HuH-7 (cell line): ENCODE data around the gene MAP4K1.
"Not testable (repeated sequence)": the region's sequence is repeated elsewhere in the genome, so short reads cannot be mapped to it uniquely, and the experiment has no call there.

Source experiments
- DNase-seq: peaks from one replicate; pipeline ENCODE4 v3.0.0; 2011; ENCODE audit warnings: low spot score

MAP4K1 gene

DNA sequence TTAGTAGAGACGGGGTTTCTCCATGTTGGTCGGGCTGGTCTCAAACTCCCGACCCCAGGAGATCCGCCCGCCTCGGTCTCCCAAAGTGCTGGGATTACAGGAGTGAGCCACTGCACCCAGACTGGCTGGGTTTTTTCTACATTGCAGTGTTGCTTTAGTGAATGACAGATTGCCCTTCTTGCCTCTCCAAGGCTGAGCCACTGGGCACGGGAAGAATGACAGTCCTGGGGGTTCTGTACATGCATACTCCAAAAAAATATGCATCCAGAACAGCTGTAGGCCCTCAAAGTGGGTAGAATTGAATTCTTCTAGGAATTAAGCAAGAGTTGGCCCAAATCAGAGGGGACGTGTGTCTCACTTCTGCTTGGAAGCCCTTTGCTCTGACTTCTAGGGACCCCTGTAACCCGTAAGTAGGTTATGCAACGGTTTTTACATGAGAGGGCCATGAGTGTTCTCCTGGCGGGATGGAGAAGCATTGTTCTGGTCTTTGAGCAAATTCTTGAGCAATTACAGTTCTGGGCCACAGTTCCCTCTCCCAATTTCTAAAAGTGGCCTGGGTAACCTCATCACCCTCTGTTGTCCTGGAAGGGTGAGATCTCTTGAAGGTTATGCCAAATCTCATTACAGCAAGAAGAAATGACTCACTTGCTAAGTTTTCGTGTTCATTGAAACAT is 33.3 kb upstream of the MAP4K1 start:
- no peak for DNase-seq

DNA sequence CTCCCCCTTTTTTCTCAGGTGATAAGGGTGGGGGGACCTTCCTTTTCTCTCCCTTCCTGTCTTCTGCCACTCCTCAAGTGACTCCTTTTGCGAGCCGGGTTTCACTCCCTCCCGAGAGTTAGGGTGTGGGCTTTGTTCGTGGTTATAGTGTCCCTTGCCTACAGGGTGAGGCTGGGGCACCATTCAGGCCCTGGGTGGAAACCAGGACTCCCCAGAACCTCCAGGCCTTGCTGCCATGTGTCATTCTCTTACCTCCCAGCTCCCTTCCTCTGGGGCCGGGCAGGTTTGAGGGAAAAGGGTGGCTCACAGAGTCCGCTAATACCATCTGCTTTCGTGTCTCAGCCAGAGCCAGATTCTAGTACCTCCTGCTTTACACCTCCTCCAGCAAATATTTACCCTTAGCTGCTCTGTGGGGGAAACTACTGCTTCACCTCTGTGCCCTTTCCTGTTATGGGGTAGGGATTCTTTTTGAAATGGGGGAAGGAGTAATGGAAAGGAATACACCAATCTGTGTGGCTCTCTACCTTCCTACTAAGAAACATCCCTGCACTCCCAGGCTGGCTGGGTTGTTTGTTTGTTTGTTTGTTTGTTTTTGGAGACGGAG is 32.5 kb upstream of the MAP4K1 start:
- no peak for DNase-seq

DNA sequence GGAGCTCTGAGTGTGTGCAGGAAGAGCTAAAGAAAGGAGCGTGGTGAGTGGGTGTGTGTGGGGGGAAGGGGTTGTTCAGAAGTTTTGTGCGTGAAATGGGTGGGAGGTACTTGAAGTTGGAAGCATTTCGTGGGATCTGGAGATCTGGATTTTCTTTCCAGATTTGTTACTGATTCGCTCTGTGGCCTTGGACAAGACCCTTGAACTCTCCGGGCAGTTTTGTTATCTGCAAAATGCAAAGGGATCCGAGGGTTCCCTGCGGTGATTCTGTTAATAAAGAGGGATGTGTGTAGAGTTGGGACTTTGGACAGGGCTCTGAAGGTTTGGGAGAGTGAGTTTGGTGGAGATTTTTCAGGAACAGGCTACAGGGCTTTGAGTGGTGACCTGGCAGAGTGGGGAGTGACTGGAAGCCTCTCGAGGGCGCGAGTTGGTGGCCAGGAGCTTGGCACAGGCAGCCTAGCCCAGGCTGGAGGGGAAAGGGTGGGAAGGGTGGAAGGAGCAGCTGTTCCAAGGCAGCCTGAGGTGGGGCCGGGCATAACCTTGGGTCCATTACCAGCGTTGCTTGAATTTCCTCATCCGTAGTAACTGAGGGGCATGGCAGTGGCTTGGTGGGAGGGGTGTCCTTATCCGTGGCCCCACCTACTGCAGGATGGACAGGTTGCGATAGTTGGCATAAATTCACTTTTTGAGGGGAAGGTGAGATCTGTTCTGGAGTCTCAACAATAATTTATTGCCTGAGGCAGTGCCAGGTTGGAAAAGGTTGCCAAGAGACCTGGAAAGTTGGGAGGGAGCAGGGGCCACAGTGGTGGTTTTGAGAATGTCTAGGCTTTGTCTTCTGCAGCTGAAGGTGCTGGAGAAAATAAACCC is 31.8 kb upstream of the MAP4K1 start:
- DNase-seq = no peak

DNA sequence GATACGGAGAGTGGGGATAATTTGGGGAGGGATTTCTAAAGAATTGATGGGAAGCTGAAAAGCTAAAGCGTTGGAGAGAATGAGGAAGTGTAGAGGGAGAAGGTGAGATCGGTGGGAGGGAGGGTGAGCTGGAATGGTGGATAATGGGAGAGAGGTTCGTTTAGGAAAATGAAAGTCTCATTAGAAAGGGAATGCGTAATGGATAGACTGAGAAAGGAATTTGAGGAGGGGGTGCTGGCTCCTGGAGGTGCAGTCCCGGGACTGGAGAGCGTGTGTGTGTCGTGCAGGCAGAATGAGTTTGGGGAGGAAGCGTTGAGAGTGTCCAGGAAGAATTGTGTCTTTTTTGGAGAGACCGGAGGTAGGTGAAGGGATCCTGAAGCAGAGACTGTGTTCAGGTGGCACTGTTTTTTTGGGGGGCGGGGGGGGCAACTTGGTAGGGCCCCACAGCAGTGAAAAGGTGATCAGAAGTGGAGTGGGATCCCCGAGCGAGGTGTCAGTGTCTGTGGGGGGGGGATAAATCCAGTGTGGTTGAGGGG is 31.1 kb upstream of the MAP4K1 start:
- no peak for DNase-seq

DNA sequence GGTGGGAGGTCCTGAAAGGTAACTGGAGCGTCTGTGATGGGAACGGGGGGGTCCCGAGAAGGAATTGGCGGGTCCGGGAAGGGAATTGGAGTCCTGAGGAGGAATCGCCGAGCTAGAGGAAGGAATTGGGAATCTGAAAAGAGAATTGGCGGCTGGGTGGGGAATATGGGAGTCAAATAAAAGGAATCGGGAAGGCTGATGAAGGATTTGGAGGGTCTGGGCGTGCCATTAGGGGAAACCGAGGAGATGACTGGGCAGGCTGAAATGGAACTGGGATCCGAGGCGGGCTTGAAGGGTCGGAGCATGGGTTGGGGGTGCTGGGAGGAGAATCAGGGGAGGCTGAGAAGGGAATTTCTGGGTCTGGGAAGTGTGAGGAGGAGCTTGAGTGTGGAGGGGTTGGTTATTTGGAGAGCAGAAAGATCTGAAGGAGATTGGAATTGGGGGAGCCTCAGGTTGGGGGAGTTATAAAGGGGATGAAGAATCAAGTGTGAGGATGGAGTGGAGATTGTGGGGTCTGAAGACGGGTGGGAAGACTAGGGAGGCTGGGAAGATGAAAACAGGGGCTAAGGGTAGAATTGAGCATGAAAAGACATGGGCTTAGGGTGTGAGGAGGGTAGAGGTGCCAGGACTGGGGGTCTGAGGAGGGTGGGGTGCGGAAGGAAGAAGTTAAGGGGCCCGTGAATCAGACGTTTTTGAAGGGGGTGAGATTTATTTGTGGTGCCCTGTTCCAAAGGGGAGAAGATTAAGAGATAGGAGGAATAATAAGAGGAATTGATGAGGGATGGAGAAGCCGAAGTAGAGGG is 30.4 kb upstream of the MAP4K1 start:
- DNase-seq = no peak

DNA sequence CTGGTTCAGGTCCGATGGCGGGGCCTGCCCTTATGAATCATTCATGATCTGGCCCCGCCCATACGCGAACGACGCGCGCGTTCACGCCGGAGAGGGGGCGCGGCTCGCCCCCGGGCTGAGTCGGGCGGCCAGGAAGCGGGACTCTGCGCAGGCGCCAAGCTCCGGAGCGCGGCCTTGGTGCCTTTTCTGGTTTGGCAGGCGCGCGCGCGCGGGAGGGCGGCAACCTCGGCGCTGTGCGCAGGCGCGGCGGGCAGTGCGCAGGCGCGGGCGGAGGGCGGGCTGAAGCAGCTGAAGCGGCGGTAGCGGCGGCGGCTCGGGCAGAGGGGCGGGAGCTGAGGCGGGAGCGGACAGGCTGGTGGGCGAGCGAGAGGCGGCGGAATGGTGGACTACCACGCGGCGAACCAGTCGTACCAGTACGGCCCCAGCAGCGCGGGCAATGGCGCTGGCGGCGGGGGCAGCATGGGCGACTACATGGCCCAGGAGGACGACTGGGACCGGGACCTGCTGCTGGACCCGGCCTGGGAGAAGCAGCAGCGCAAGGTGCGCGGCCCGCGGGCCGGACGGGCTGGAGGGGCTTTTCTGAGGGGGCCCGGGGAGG is 29.7 kb upstream of the MAP4K1 start, which contains the start of gene ACTN4:
Gene ACTN4, plus strand, starts transcription at position 282 of the 598 bp plus-strand sequence. Its CDS starts 97 bp downstream, at position 379.
- peak; percentile 98 for DNase-seq

DNA sequence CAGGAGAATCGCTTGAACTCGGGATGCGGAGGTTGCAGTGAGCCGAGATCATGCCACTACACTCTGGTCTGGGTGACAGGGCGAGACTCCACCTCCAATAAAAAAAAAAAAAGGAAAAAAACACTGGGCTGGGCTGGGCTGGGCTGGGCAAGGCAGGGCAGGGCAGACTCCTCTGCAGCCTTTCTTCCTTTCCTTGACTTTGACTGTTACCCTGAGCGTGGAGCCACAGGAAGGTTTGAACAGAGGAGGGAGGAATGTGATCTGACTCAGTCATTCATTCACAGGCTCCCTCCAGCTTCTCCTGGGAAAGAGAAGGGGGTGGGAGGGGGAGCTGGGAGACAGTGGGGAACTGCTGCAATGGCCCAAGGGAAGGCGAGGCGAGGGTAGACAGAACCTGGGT is 27.0 kb upstream of the MAP4K1 start:
- no peak for DNase-seq

DNA sequence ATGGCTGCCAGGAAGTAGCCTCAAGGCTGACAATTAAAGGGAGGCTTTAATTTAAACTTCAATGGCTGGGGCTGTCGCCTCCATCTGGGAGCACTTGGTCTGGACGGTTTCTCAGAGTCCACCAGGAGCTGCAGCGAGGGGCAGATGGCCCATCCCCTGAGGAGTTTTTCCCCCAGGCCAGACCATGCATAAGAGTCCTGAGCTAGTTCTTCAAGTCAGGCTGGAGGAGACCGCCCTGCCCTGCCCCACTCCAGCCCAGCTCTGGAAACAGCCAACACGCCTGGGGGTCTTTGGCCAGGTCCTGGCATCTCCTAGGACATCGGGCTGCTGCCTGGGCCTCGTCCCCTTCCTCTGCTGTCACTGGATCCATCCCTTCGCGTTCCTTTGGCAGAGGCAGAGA is 24.4 kb upstream of the MAP4K1 start:
- DNase-seq = no peak

DNA sequence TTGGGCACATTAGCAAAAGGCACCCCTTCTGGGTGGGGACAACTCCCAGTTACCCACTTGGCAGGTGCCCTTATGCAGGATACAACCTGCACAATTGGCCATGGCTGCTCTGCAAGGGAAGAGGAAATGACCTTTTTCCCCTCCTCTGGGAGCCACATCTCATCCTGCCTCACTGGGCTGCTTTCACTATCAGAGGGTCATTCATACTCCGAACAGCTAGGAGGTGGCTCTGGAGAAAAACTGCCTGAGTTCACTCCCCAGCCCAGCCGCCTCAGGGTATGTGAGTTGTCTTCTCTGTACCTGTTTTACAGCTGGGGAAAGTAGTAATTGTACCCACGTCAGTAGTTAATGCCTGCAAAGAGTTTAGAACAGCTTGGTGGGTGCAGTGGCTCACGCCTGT is 22.6 kb upstream of the MAP4K1 start:
- DNase-seq = no peak

DNA sequence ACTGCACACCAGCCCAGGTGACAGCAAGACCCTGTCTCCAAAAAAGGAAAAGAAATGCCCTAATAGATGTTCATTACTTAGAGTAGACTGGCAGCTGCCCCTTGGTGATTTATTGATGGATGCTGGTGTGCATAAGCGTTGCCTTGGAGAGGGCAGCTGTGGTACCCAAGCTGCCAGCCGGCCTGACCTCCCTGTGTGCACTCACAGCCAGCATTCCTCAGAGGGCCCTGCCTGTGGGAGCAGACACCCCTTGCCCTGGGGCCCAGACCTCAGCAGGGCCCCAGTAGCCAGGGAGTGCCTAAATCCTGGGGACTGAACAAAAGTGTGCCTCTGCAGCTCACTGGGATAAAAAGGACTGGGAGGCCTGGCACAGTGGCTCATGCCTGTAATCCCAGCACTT is 21.9 kb upstream of the MAP4K1 start:
- DNase-seq = no peak

DNA sequence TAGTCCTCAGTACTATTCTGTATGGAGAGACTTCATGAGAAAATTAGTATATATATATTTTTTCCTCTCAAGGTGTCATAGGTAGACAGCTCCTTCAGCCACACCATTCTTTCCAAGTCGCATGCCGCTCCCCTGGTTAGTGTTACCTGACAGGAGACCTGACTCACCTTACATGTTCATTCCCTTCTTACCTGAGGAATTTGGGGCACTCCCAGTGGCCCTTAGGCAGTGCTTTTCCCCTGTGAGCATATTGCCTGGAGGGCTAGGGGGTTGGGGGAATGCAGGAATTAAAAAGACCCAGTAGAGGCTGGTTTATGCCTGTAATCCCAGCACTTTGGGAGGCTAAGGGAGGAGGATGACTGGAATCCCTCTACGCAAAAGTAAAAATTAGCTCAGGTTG is 20.7 kb upstream of the MAP4K1 start:
- DNase-seq = no peak

DNA sequence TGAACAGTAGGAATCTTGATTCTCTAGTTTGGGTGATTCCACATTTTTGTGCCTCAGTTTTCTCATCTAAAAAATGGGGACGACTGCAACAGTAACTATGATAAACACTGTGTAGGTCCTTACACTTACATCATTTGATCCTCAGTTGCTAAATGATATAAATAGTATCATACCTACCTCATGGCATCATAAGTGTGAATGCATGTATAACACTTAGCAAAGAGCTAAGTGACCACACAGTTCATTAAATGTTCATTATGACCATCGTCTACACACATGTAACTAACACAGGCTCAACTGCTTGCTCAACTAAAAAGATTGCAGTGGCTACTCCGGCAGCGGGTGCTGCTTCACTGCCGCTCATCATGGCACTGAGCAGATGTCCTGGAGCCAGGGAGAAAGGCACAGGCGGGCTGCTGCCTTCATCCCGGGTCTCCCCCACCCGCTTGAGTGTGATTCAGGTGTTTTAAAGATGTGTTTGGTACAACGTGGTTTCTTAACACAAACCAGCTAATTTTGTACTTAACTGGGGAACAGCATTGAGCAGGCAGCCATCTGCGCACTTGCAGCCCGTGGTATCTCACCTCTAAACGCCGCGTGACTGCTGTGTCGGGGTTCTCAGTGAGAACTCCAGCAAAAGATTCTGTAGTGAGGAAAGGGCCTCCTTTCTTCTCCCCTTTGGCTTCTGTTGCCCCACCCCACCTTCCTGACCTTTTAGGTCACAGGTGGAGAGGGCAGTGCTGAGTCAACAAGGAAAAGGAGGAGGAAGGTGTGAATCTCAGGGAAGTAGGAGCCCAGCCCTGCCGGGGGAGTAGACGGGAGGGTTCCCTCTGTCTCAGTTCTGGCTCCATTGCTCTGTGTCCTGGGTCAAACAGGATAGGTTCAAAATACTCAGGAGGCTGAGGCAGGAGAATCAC is 18.0 kb upstream of the MAP4K1 start:
- DNase-seq = no peak

DNA sequence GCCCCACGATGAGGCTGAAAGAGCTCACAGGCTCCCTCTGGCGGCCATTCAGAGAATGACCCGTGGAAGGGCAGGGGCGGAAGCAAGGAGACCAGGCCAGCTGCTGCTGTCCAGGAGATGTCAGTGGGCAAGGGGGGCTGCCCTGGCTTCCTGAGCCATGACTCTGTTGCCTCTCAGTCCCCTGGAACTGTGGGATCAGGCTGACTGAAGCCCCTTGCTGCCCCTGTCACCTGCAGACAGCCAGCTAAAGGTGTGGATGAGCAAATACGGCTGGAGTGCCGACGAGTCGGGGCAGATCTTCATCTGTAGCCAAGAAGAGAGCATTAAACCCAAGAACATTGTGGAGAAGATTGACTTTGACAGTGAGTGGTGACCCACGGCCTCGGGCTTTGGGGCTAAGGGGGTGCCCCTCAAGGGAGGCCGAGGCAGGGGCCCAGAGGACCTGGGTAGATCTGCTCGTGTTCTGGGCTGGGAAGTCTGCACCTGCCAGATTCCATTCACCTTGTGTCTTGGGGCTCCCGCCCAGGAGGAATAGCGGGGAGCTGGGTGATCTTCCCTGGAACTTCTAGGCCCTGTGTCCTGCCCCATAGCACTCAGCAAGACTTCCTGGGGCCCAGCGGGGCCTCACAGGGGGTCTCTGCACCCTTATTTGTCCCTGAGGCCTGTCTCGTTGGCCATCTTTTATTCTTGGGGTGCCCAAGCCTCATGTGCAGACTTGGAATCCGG is 17.2 kb upstream of the MAP4K1 start:
- DNase-seq = peak; percentile 74

DNA sequence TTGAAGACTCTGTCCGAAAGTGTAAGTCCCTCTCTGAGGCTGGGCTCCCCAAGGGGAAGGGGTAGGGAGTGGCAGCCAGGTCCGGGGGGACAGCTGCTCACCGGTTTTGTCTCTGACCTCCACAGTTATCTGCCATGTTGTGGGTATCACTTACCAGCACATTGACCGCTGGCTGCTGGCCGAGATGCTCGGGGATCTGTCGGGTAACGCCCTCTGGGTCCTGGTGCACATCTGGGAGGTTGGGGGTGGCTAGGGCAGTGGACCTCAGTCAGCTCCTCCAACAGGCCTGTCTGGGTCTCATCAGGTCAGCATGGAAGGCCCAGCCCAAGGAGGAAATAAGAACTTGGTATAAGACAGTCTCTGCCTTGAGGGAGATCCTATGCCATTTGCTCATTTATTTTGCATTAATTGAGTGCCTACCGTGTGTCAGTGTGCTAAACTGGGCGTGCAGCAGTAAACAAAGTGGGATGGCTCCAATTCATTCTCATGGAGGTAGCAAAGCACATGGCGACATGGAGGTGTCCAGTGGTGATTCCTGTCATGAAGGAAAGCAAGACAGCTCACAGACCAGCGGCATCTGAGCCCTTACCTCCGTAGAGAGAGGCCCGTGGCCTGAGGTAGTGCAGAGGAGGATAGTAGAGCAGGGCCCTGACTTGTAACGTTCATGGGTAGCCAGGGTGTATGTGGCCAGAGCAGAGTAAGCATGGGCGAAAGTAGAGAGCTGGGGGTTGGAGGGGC is 14.9 kb upstream of the MAP4K1 start:
- no peak for DNase-seq

DNA sequence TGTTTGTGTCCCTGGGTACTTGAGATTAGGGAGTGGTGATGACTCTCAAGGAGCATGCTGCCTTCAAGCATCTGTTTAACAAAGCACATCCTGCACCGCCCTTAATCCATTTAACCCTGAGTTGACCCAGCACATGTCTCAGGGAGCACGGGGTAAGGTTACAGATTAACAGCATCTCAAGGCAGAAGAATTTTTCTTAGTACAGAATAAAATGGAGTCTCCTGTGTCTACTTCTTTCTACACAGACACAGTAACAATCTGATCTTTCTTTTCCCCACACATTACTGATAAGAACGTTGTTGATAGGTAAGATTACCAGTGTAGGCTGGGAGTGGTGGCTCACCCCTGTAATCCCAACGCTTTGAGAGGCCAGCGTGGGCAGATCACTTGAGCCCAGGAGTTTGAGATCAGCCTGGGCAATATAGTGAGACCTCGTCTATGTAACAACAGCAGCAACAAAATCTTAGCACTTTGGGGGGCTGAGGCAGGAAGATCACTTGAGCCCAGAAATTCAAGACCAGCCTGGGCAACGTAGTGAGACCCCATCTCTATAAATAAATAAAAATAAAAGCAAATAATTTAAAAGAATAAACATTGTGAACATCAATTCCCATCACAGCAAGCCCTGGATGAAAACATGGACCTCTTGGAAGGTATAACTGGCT is 14.2 kb upstream of the MAP4K1 start:
- not testable (repeated sequence) for DNase-seq

DNA sequence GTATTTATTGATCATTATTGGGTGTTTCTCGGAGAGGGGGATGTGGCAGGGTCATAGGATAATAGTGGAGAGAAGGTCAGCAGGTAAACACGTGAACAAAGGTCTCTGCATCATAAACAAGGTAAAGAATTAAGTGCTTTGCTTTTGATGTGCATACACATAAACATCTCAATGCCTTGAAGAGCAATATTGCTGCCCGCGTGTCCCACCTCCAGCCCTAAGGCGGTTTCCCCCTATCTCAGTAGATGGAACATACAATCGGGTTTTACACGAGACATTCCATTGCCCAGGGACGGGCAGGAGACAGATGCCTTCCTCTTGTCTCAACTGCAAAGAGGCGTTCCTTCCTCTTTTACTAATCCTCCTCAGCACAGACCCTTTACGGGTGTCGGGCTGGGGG is 13.5 kb upstream of the MAP4K1 start:
- DNase-seq = not testable (repeated sequence)

DNA sequence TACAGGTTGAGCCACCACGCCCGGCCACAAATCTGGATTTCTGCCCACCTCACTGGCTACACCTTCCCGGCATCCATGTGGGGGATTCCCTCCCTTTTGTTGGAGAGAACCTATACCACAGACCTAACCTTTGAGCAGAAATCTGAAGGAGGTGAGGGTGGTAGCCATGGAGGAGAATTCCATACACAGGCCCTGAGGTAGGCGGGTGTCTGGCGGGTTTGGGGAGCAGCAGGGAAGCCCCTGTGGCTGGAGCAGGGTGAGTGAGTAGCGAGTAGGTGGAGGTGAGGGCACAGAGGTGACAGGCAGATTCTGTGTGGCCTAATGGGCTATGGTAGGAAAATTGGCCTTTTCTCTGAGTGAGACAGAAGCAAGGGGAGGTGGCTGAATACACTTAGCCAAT is 11.8 kb upstream of the MAP4K1 start:
- no peak for DNase-seq

DNA sequence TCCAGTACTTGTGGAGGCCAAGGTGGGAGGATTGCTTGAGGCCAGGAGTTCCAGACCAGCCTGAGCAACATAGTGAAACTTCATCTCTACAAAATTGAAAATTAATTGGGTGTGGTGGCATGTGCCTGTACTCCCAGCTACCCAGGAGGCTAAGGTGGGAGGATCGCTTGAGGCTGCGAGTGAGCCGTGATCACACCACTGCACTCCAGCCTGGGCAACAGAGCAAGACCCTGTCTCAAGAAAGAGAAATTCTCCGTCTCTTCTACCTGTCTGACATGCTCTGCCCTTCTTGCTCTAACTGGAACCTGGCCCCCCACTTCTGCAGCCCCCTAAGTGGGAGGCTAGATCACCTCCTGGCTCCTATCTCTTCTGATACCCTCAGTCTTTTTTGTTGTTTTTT is 8.6 kb upstream of the MAP4K1 start:
- DNase-seq = no peak

DNA sequence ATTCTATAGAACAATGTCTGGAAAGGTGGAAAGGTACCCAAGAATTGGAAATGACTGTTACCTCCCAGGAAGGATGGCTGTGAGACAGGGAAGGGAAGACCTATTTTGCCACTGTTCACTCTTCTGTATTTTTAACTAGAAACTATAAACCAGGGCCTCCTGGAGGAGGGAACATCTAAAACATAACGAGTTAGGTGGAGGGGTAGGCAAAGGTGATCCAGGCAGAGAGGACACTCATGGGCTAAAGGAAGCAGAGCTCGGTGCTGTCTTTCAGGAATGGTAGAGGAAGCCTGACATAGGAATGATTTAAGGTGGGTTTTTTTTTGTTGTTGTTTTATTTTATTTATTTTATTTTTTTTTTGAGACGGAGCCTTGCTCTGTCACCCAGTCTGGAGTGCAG is 7.1 kb upstream of the MAP4K1 start:
- no peak for DNase-seq
